SU-DHL-6 (cell line): ENCODE measurements around the gene DBET.
"Not testable (repeated sequence)": the region's sequence is repeated elsewhere in the genome, so short reads cannot be mapped to it uniquely, and the experiment has no call there.

ENCODE experiments used
- H2AFZ ChIP-seq: fragments of 200-600 bp; sonication (generic); 2 replicates; pipeline ENCODE4 v1.6.1; 2014; ENCODE audit warnings: low read depth, mild to moderate bottlenecking, moderate library complexity, mixed read lengths, antibody characterized with exemption, low read length; ENCODE audit not compliant: severe bottlenecking
- H3F3A ChIP-seq: fragments of 200-600 bp; shearing (Covaris generic); 2 replicates; pipeline ENCODE4 v1.6.0; 2016; ENCODE audit warnings: antibody characterized with exemption, mild to moderate bottlenecking; ENCODE audit not compliant: insufficient read depth
- H3K27ac ChIP-seq: fragments of 200-600 bp; sonication (generic); 2 replicates; pipeline ENCODE4 v1.5.1; 2016; ENCODE audit warnings: low read depth, mild to moderate bottlenecking, low read length, moderate library complexity, mixed read lengths
- H3K27me3 ChIP-seq: fragments of 200-600 bp; sonication (generic), shearing (Covaris generic); 2 replicates; pipeline ENCODE4 v1.6.0; 2014; ENCODE audit warnings: mild to moderate bottlenecking, low read length
- H3K36me3 ChIP-seq: fragments of 200-600 bp; sonication (generic); 2 replicates; pipeline ENCODE4 v1.6.1; 2014; ENCODE audit warnings: mild to moderate bottlenecking, low read length, mixed read lengths
- H3K4me2 ChIP-seq: fragments of 300-600, 200-600 bp; shearing (Covaris generic), sonication (generic); 2 replicates; pipeline ENCODE4 v1.6.0; 2014; ENCODE audit warnings: low read length, low read depth, mild to moderate bottlenecking; ENCODE audit not compliant: poor library complexity, severe bottlenecking
- H3K4me3 ChIP-seq: fragments of 200-600 bp; sonication (generic); 2 replicates; pipeline ENCODE4 v1.5.1; 2014; ENCODE audit warnings: antibody characterized with exemption, low read length, mild to moderate bottlenecking, mixed read lengths; ENCODE audit not compliant: insufficient read depth, poor library complexity, severe bottlenecking
- H3K79me2 ChIP-seq: fragments of 200-600 bp; sonication (generic); 2 replicates; pipeline ENCODE4 v1.6.1; 2014; ENCODE audit warnings: mild to moderate bottlenecking, low read length, moderate library complexity; ENCODE audit not compliant: insufficient read depth
- H3K9ac ChIP-seq: fragments of 200-600 bp; sonication (generic); 2 replicates; pipeline ENCODE4 v1.7.0; 2014; ENCODE audit warnings: mild to moderate bottlenecking, low read length
- H3K9me2 ChIP-seq: fragments of 200-600 bp; sonication (generic); replicated peaks from 2 replicates; pipeline ENCODE4 v1.6.1; 2014; ENCODE audit warnings: low read length; ENCODE audit not compliant: insufficient read depth
- H3K9me3 ChIP-seq: fragments of 200-600 bp; sonication (generic); 2 replicates; pipeline ENCODE4 v1.6.1; 2014; ENCODE audit warnings: low read length, mixed read lengths; ENCODE audit not compliant: insufficient read depth
- H4K20me1 ChIP-seq: fragments of 200-600 bp; sonication (generic); 2 replicates; pipeline ENCODE4 v1.6.1; 2014; ENCODE audit warnings: low read depth, mild to moderate bottlenecking, antibody characterized with exemption, low read length, moderate library complexity, mixed read lengths

The DBET gene

DNA sequence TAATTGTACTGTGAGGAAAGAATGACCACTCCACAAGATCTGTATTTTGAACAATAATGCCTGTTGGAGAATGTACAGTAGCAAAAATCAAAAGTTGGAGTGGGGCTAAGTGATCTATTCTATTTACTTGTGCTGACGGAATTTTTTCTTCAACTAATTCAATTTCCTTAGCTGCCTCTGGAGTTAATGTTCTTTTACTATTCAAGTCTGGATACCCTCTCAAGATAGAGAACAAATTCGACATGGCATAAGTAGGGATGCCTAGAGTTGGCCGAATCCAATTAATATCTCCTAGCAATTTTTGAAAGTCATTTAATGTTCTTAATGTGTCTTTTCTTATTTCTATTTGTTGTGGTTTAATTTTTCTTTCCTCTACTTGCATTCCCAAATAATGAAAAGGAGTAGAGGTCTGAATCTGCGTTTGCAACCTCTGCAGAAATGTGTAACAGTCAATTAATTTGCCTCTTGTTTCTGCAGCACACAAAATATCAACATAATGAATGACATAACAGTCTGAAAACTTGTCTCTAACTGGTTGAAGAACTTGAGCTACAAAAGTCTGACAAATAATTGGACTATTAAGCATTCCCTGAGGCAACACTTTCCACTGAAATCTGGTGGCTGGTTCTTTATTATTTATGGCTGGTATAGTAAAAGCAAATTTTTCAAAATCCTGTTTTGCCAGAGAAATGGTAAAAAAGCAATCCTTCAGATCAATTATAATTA is 46.4 kb downstream of the DBET start:
- H3K27me3 ChIP-seq, H3K9me2 ChIP-seq, H3F3A ChIP-seq, H3K27ac ChIP-seq, H3K4me3 ChIP-seq, H3K36me3 ChIP-seq, H3K9me3 ChIP-seq, H3K4me2 ChIP-seq, H2AFZ ChIP-seq, H4K20me1 ChIP-seq, H3K9ac ChIP-seq, H3K79me2 ChIP-seq: not testable (repeated sequence)

GRCh38 chr4:190112879-190113278 is 48.6 kb downstream of the DBET start:
- not testable (repeated sequence) for H3K9me2 ChIP-seq, H3K4me2 ChIP-seq, H2AFZ ChIP-seq, H3K36me3 ChIP-seq, H3K27me3 ChIP-seq, H3K4me3 ChIP-seq, H3K9ac ChIP-seq, H4K20me1 ChIP-seq, H3K9me3 ChIP-seq, H3F3A ChIP-seq, H3K79me2 ChIP-seq, H3K27ac ChIP-seq

DNA sequence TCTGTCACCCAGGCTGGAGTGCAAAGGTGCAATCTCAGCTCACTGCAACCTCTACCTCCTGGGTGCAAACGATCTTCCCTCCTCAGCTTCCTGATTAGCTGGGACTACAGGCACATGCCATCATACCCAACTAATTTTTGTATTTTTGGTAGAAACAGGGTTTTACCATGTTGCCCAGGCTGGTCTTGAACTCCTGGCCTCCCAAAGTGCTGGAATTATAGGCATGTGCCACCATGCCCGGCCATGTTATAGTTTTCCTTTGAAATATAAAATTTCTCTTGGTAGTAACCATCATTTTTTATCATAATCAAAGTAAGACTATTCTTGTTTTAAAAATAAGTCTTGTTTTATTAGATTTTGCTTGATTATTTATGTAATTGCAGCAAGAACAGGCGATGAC is 50.7 kb downstream of the DBET start:
- not testable (repeated sequence) for H3K4me2 ChIP-seq, H3K36me3 ChIP-seq, H3K79me2 ChIP-seq, H3K9me3 ChIP-seq, H3K9me2 ChIP-seq, H3K27ac ChIP-seq, H4K20me1 ChIP-seq, H2AFZ ChIP-seq, H3K9ac ChIP-seq, H3K27me3 ChIP-seq, H3F3A ChIP-seq, H3K4me3 ChIP-seq
